Measurements from ENCODE around the gene GPR157. TPM values are rescaled to one million over a fixed set of nuclear protein-coding genes. Genes with fewer than 3 reads are reported as not detected.

Gene GPR157
- total RNA-seq, 1 experiment from 2014 or later: 7.9 TPM

GRCh38 chr1:9105336-9105867 lies 23.5 kb downstream of the GPR157 start:
- Histone ChIP-seq H3K4me2 (ENCODE audit: low read length) (no peak overlapping the region), H3F3A (ENCODE audit: low read length, unreplicated experiment) (no peaks in the 10 kb centered on the region), H3K36me3 (ENCODE audit: low read depth, low read length) (no peaks in the 10 kb centered on the region), H3K27ac (ENCODE audit: low read length) (no peak overlapping the region), H3K4me1 (ENCODE audit: insufficient read depth, low read length) (no peaks in the 10 kb centered on the region), H3K9me2 (replicated peaks; ENCODE audit: low read length) (no peaks in the 10 kb centered on the region), H2AFZ (ENCODE audit: low read length) (no peak overlapping the region), H3K27me3 (ENCODE audit: low read length) (no peaks in the 10 kb centered on the region), H3K9ac (ENCODE audit: low read length) (no peak overlapping the region), H3K4me3 (ENCODE audit: low read length) (no peak overlapping the region), H3K9me3 (ENCODE audit: low read length) (no peaks in the 10 kb centered on the region), H4K20me1 (ENCODE audit: low read length) (no peaks in the 10 kb centered on the region), H3K79me2 (ENCODE audit: low read length) (no peaks in the 10 kb centered on the region)
- POLR2A ChIA-PET (ENCODE audit: unreplicated experiment): no interaction called here
- no peak for TF ChIP-seq EZH2phosphoT487 (IDR thresholded peaks at IDR 0.05; ENCODE audit: borderline replicate concordance, low read length)
- no peak for TF ChIP-seq EZH2 (IDR thresholded peaks at IDR 0.05; ENCODE audit: low read length, unreplicated experiment)
- TF ChIP-seq CTCF (conservative IDR thresholded peaks at IDR 0.05; ENCODE audit: low read depth, low read length): no peak
- intact Hi-C loops (cut with micrococcal nuclease): no loop called here
- ATAC-seq: no peak
- CTCF ChIA-PET: no interaction called here
- no peak for DNase-seq
- BruUV-seq (replicated peaks): no TSS peak

- no TSS peak for BruUV-seq (replicated peaks)
- no peak overlapping the region for H3K4me3 ChIP-seq (ENCODE audit: low read length)
- H3K9me2 ChIP-seq (replicated peaks; ENCODE audit: low read length): no peaks in the 10 kb centered on the region
- ChIA-PET CTCF (interaction anchor here (0.6 to 1.4 kb wide), 3 partner anchors 40 to 248 kb away, joined by 3 to 11 read pairs (median 7); no protein-coding TSS in a partner anchor), POLR2A (ENCODE audit: unreplicated experiment) (no interaction called here)
- H3K4me2 ChIP-seq (ENCODE audit: low read length): no peak overlapping the region
- TF ChIP-seq EZH2phosphoT487 (IDR thresholded peaks at IDR 0.05; ENCODE audit: borderline replicate concordance, low read length): no peak
- peak; percentile 77 for TF ChIP-seq CTCF (conservative IDR thresholded peaks at IDR 0.05; ENCODE audit: low read depth, low read length)
- TF ChIP-seq EZH2 (IDR thresholded peaks at IDR 0.05; ENCODE audit: low read length, unreplicated experiment): no peak
- H3K27me3 ChIP-seq (ENCODE audit: low read length): no peaks in the 10 kb centered on the region
- no peak overlapping the region for H2AFZ ChIP-seq (ENCODE audit: low read length)
- H3K36me3 ChIP-seq (ENCODE audit: low read depth, low read length): no peaks in the 10 kb centered on the region
- no peaks in the 10 kb centered on the region for H3K79me2 ChIP-seq (ENCODE audit: low read length)
- DNase-seq (peak; percentile 56), ATAC-seq (peak; percentile 96)
- no peaks in the 10 kb centered on the region for H4K20me1 ChIP-seq (ENCODE audit: low read length)
- H3K27ac ChIP-seq (ENCODE audit: low read length): no peak overlapping the region
- no peak overlapping the region for H3K9ac ChIP-seq (ENCODE audit: low read length)
- intact Hi-C loops (cut with micrococcal nuclease): loop anchor here (1.0 to 5.0 kb wide), 3 partner anchors 79 to 183 kb away; no protein-coding TSS in a partner anchor
- H3K4me1 ChIP-seq (ENCODE audit: insufficient read depth, low read length): no peaks in the 10 kb centered on the region
- H3F3A ChIP-seq (ENCODE audit: low read length, unreplicated experiment): no peaks in the 10 kb centered on the region
- H3K9me3 ChIP-seq (ENCODE audit: low read length): no peaks in the 10 kb centered on the region
Observed at GRCh38 chr1:9101510-9102146, 27.3 kb downstream of the GPR157 start.

- ChIA-PET CTCF (no interaction called here), POLR2A (ENCODE audit: unreplicated experiment) (no interaction called here)
- no peaks in the 10 kb centered on the region for H4K20me1 ChIP-seq (ENCODE audit: low read length)
- H3K79me2 ChIP-seq (ENCODE audit: low read length): no peaks in the 10 kb centered on the region
- intact Hi-C loops (cut with micrococcal nuclease): loop anchor here (1.0 to 5.0 kb wide), 3 partner anchors 78 to 182 kb away; no protein-coding TSS in a partner anchor
- H3K9me3 ChIP-seq (ENCODE audit: low read length): no peaks in the 10 kb centered on the region
- no peak overlapping the region for H3K27ac ChIP-seq (ENCODE audit: low read length)
- BruUV-seq (replicated peaks): no TSS peak
- no peaks in the 10 kb centered on the region for H3K36me3 ChIP-seq (ENCODE audit: low read depth, low read length)
- TF ChIP-seq CTCF (conservative IDR thresholded peaks at IDR 0.05; ENCODE audit: low read depth, low read length) (no peak), EZH2phosphoT487 (IDR thresholded peaks at IDR 0.05; ENCODE audit: borderline replicate concordance, low read length) (no peak), EZH2 (IDR thresholded peaks at IDR 0.05; ENCODE audit: low read length, unreplicated experiment) (no peak)
- no peak for ATAC-seq
- no peak overlapping the region for H3K4me3 ChIP-seq (ENCODE audit: low read length)
- no peaks in the 10 kb centered on the region for H3K9me2 ChIP-seq (replicated peaks; ENCODE audit: low read length)
- H3K4me2 ChIP-seq (ENCODE audit: low read length): no peak overlapping the region
- no peak for DNase-seq
- H3K9ac ChIP-seq (ENCODE audit: low read length): no peak overlapping the region
- no peaks in the 10 kb centered on the region for H3K27me3 ChIP-seq (ENCODE audit: low read length)
- H3K4me1 ChIP-seq (ENCODE audit: insufficient read depth, low read length): no peaks in the 10 kb centered on the region
- no peaks in the 10 kb centered on the region for H3F3A ChIP-seq (ENCODE audit: low read length, unreplicated experiment)
- no peak overlapping the region for H2AFZ ChIP-seq (ENCODE audit: low read length)
Observed at GRCh38 chr1:9100471-9101043, 28.3 kb downstream of the GPR157 start.
